ENCODE measurements around the gene STX10.

The STX10 gene

GRCh38 chr19:13137290-13137794, 12.8 kb downstream of the STX10 start:
- Mint-ChIP-seq H3K27ac (no peak overlapping the region), H3K4me3 (no peak overlapping the region), H3K36me3 (peaks cover 91% of the 10 kb centered on the region), H3K4me1 (peaks cover 14% of the 10 kb centered on the region), H3K9me3 (no peaks in the 10 kb centered on the region)
- ATAC-seq (no peak), DNase-seq (ENCODE audit: low spot score in 2 of 2) (no peak)

GRCh38 chr19:13135068-13136062, 14.8 kb downstream of the STX10 start:
- no peak overlapping the region for H3K27ac Mint-ChIP-seq
- no peak for DNase-seq (ENCODE audit: low spot score in 2 of 2)
- peaks cover 31% of the 10 kb centered on the region for H3K4me1 Mint-ChIP-seq
- peaks cover 90% of the 10 kb centered on the region for H3K36me3 Mint-ChIP-seq
- ATAC-seq: no peak
- H3K4me3 Mint-ChIP-seq: no peak overlapping the region
- H3K9me3 Mint-ChIP-seq: no peaks in the 10 kb centered on the region

- Mint-ChIP-seq H3K9me3 (no peaks in the 10 kb centered on the region), H3K4me1 (peaks cover 31% of the 10 kb centered on the region), H3K27ac (no peak overlapping the region), H3K4me3 (no peak overlapping the region), H3K36me3 (peaks cover 89% of the 10 kb centered on the region)
- DNase-seq (ENCODE audit: low spot score in 2 of 2) (no peak), ATAC-seq (no peak)
Observed at GRCh38 chr19:13134626-13135025, 15.5 kb downstream of the STX10 start.

- Mint-ChIP-seq H3K9me3 (no peaks in the 10 kb centered on the region), H3K4me3 (peak overlapping the region; percentile 70), H3K36me3 (peaks cover 83% of the 10 kb centered on the region), H3K4me1 (peaks cover 41% of the 10 kb centered on the region), H3K27ac (peak overlapping the region; percentile 90)
- ATAC-seq: no peak
- no peak for DNase-seq (ENCODE audit: low spot score in 2 of 2)
Observed at GRCh38 chr19:13133241-13133870, 16.8 kb downstream of the STX10 start.

DNA sequence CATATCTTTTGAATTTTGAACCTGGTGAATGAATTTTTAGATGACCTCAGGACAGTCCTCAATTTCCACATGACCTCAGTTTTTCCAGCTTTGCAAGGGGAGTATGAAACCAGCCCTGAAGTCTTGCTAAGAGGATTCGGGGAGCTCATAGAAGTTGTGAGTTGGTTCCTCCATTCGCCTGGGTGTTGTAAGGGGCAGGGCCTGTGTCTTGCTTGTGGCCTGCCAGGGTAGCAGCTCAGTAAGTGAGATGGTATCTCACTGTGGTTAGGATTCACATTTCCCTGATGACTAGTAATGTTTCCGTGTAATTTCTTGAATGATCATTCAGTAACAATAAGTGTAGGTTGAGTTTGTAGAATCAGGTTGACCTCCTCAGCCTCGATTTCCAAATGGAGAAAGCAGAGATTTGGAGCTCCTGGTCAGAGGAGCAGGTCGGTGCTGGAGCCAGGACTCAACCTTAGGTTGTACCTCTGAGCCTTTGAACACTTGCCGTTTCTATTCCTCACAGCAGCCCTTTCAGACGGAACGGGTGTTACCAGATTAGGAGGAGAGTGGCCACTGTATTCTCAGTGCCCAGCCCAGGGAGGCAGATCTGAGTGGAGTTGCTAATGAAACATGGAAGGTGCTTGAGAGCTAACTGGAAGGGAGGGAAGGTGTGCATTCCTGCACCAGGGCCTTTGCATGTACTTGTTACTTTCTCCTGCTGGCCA, 17.5 kb downstream of the STX10 start:
- ATAC-seq: peak; percentile 99
- H3K9me3 Mint-ChIP-seq: no peaks in the 10 kb centered on the region
- peak overlapping the region; percentile 90 for H3K27ac Mint-ChIP-seq
- peaks cover 48% of the 10 kb centered on the region for H3K4me1 Mint-ChIP-seq
- H3K4me3 Mint-ChIP-seq: peak overlapping the region; percentile 70
- H3K36me3 Mint-ChIP-seq: peaks cover 83% of the 10 kb centered on the region
- peak; percentile 41 to 82 for DNase-seq (ENCODE audit: low spot score in 2 of 2)

DNA sequence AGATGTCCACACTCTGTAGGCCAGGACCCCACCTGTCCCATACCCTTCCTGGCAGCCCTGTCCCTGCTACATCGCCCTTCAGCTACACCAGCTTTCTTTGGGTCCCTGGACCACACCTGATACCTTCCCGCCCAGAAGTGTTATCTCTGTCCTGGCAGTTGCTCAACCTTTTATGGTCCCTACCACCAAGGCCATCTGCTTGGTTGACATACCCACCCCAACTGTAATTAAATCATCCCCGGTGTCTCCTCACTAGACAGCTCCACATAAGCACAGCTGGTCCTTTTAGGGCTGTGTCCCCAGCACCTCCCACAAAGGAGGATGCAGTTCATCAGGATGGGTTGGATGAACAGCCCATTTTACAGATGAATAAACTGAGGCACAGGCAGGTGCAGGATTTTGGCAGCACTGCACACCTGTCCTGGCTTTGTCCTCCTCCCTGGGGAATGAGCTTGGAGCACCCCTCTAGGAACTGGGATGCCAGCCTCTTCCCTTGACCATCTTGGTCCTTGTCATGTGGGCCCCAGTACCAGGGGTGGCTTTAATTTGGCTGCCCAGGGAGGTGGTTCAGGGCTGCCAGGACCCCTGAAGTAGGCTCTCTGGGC, 19.2 kb downstream of the STX10 start:
- Mint-ChIP-seq H3K27ac (peak overlapping the region; percentile 90), H3K9me3 (no peaks in the 10 kb centered on the region), H3K36me3 (peaks cover 83% of the 10 kb centered on the region), H3K4me1 (peaks cover 50% of the 10 kb centered on the region), H3K4me3 (peak overlapping the region; percentile 70)
- DNase-seq (ENCODE audit: low spot score in 2 of 2) (no peak), ATAC-seq (no peak)

GRCh38 chr19:13129384-13129783, 20.8 kb downstream of the STX10 start:
- Mint-ChIP-seq H3K36me3 (peaks cover 87% of the 10 kb centered on the region), H3K4me3 (no peak overlapping the region), H3K27ac (peak overlapping the region; percentile 84), H3K4me1 (peaks cover 50% of the 10 kb centered on the region), H3K9me3 (no peaks in the 10 kb centered on the region)
- DNase-seq (ENCODE audit: low spot score in 2 of 2) (no peak), ATAC-seq (no peak)

DNA sequence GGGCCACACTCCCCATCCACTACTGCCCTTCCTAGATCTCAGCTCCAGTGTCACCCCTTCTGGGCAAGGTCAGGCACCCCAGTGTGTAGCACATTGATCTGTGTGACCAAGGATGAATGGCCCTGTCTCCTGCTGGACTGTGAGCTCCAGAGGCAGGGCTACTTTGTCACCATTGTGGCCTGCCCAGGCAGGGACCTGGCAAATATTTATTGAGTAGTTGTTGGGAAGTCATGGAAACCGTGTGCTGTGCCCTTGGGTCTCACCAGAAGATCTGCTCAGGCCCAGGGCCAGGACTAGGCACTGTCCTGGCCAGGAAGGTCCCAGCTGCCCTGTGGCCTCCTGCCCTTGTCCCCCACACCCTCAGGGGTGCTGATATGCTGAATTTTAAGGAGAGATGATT, 21.6 kb downstream of the STX10 start:
- DNase-seq (ENCODE audit: low spot score in 2 of 2) (no peak), ATAC-seq (no peak)
- Mint-ChIP-seq H3K4me3 (no peak overlapping the region), H3K36me3 (peaks cover 87% of the 10 kb centered on the region), H3K4me1 (peaks cover 52% of the 10 kb centered on the region), H3K27ac (peak overlapping the region; percentile 84), H3K9me3 (no peaks in the 10 kb centered on the region)

- peaks cover 87% of the 10 kb centered on the region for H3K36me3 Mint-ChIP-seq
- H3K27ac Mint-ChIP-seq: peak overlapping the region; percentile 84
- peaks cover 52% of the 10 kb centered on the region for H3K4me1 Mint-ChIP-seq
- ATAC-seq: no peak
- DNase-seq (ENCODE audit: low spot score in 2 of 2): no peak
- H3K4me3 Mint-ChIP-seq: no peak overlapping the region
- no peaks in the 10 kb centered on the region for H3K9me3 Mint-ChIP-seq
Observed at GRCh38 chr19:13127811-13128575, 22.2 kb downstream of the STX10 start.

DNA sequence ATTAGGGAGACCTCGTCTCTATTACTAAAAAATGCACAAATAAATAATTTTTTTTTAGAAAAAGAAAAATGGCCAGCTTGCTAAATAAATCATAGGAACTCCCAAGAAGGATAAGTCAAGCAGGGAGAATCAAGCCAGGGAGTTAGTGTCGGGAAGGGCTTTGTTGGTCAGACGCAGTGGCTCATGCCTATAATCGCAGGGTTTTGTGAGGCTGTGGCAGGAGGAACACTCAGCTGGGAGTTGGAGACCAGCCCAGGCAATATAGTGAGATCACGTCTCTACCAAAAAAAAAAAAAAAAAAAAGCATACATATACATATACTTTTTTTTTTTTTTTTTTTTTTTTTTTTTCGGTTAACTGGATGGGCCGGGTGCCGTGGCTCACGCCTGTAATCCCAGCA, 23.1 kb downstream of the STX10 start:
- Mint-ChIP-seq H3K9me3 (no peaks in the 10 kb centered on the region), H3K36me3 (peaks cover 87% of the 10 kb centered on the region), H3K4me1 (peaks cover 52% of the 10 kb centered on the region), H3K27ac (no peak overlapping the region), H3K4me3 (no peak overlapping the region)
- ATAC-seq (no peak), DNase-seq (ENCODE audit: low spot score in 2 of 2) (no peak)

- H3K4me3 Mint-ChIP-seq: peak overlapping the region; percentile 85
- DNase-seq (ENCODE audit: low spot score in 2 of 2) (no peak), ATAC-seq (no peak)
- H3K27ac Mint-ChIP-seq: peak overlapping the region; percentile 95
- peaks cover 60% of the 10 kb centered on the region for H3K4me1 Mint-ChIP-seq
- H3K9me3 Mint-ChIP-seq: no peaks in the 10 kb centered on the region
- peaks cover 82% of the 10 kb centered on the region for H3K36me3 Mint-ChIP-seq
Observed at GRCh38 chr19:13122980-13123957, 26.9 kb downstream of the STX10 start.

DNA sequence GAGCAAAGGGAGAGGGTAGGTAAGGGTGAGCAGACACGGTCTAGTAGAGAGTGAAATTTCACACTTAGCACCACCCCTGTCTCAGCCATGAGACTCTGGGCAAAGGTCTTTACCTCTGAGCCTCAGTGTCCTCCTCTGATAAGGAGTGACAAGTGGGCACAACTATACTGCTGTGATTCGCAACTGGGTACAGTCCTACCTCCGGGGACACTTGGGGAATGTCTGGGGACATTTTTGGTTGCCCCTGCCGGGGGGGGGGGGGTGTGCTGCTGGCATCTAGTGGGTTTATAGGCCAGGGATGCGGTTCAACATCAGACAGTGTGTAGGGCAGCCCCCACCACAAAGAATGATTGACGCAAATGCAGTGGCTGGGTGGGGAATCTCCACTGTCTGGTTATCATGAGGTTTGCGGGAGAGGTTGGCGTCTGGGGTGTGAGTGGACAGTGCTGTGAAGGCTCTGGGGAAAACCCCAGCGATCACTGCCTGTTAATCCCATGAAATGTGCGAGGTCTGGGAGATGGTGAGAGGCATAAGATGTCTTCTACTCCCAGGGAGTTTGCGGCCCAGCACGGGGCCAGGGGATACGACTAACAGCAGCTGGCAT, 27.8 kb downstream of the STX10 start:
- Mint-ChIP-seq H3K36me3 (peaks cover 73% of the 10 kb centered on the region), H3K9me3 (no peaks in the 10 kb centered on the region), H3K4me1 (peaks cover 52% of the 10 kb centered on the region), H3K4me3 (peak overlapping the region; percentile 85), H3K27ac (peak overlapping the region; percentile 95)
- peak; percentile 44 for ATAC-seq
- peak; percentile 25 to 70 for DNase-seq (ENCODE audit: low spot score in 2 of 2)
